PC-3 (cell line): ENCODE measurements around the gene XIST.

ENCODE experiments used
- CTCF ChIP-seq: fragments of 300-600 bp; sonication (generic); conservative IDR thresholded peaks from 2 replicates; pipeline ENCODE4 v1.5.1; 2017; ENCODE audit warnings: antibody characterized with exemption, low read depth, mild to moderate bottlenecking, low read length
- EZH2phosphoT487 ChIP-seq: fragments of 300-600 bp; sonication (generic); IDR thresholded peaks from 2 replicates; pipeline ENCODE4 v1.6.1; 2018; ENCODE audit warnings: mild to moderate bottlenecking, antibody characterized with exemption, low read length, borderline replicate concordance

GRCh38 chrX:73832319-73832718 lies 20.2 kb downstream of the XIST start:
- TF ChIP-seq CTCF (no peak), EZH2phosphoT487 (no peak)
